HG03520 (cell line): ENCODE results near the gene FNDC3B.

ENCODE experiments used
- ATAC-seq: cut with Tn5 transposase; IDR thresholded peaks from one replicate; pipeline ENCODE4 v1.9.1; 2021; ENCODE audit warnings: mild to moderate bottlenecking, moderate library complexity; ENCODE audit not compliant: unreplicated experiment

Gene FNDC3B

GRCh38 chr3:172375206-172375850 is 335.9 kb downstream of the FNDC3B start:
- no peak for ATAC-seq

GRCh38 chr3:172376402-172376801 is 337.0 kb downstream of the FNDC3B start:
- no peak for ATAC-seq

GRCh38 chr3:172376881-172377280 is 337.5 kb downstream of the FNDC3B start:
- ATAC-seq, result no peak

GRCh38 chr3:172378439-172378838 is 339.1 kb downstream of the FNDC3B start:
- ATAC-seq, result no peak

GRCh38 chr3:172379372-172379771 is 340.0 kb downstream of the FNDC3B start:
- ATAC-seq, result no peak

GRCh38 chr3:172380632-172381031 is 341.3 kb downstream of the FNDC3B start:
- ATAC-seq, result no peak

GRCh38 chr3:172383306-172383796 is 344.0 kb downstream of the FNDC3B start:
- ATAC-seq, result no peak

GRCh38 chr3:172384836-172385235 is 345.5 kb downstream of the FNDC3B start:
- no peak for ATAC-seq

GRCh38 chr3:172387728-172388127 is 348.4 kb downstream of the FNDC3B start:
- ATAC-seq, result no peak

GRCh38 chr3:172388412-172389078 is 349.2 kb downstream of the FNDC3B start:
- ATAC-seq, result no peak

- ATAC-seq, result no peak
Observed at GRCh38 chr3:172390792-172391191, 351.4 kb downstream of the FNDC3B start.

GRCh38 chr3:172391592-172392302 is 352.4 kb downstream of the FNDC3B start:
- ATAC-seq, result no peak

GRCh38 chr3:172394692-172395091 is 355.3 kb downstream of the FNDC3B start:
- ATAC-seq, result no peak

GRCh38 chr3:172396400-172396799 is 357.0 kb downstream of the FNDC3B start:
- no peak for ATAC-seq

GRCh38 chr3:172397716-172398405 is 358.5 kb downstream of the FNDC3B start:
- no peak for ATAC-seq

- ATAC-seq, result no peak
Observed at GRCh38 chr3:172398484-172398883, 359.1 kb downstream of the FNDC3B start.

GRCh38 chr3:172402090-172402489 is 362.7 kb downstream of the FNDC3B start:
- no peak for ATAC-seq

GRCh38 chr3:172402892-172403643 is 363.7 kb downstream of the FNDC3B start:
- no peak for ATAC-seq

GRCh38 chr3:172404237-172404962 is 365.0 kb downstream of the FNDC3B start:
- no peak for ATAC-seq

GRCh38 chr3:172405914-172406313 is 366.5 kb downstream of the FNDC3B start:
- no peak for ATAC-seq
